ENCODE data around the gene ANP32E. TPM values are rescaled to one million over a fixed set of nuclear protein-coding genes. Genes with fewer than 3 reads are reported as not detected.
"Not testable (repeated sequence)": the region's sequence is repeated elsewhere in the genome, so short reads cannot be mapped to it uniquely, and the experiment has no call there.

The ANP32E gene
- polyA plus RNA-seq, 1 of the 3 experiments (the other 2 are of a cell fraction), result 8.2 TPM

DNA sequence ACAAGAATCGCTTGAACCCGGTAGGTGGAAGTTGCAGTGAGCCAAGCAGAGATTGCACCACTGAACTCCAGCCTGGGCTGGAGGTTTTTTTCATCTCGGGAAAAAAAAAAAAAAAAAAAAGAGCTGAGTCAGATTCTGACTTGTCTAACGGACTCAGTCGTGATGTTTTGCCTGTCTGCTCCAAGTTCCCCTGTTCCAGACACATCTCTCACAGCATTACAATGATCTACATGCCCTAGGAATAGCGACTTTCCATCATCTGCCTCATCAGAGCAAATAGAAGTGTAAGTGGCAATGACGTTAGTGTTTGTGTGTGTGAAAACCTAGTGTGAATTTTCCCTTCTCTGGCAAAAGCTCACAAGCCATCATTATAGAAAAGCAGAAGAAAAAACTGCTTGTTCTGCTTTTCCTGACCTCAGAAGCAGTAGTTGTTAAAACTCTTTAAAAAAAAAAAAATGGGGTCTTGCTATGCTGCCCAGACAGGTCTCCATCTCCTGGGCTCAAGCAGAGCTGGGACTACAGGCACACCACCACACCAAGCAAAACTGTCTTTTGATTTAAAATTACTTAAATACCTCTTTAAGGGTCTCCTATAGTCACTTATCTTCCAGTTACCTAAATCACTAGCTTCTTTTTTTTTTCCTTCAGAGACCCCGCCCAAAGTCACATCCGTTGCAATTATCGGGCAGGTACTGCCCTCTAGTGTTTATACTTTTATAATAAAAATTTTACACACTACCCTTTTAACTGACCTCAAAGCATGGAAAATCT, 48.9 kb downstream of the ANP32E start:
- Histone ChIP-seq H3F3A (replicated peaks; ENCODE audit: insufficient read depth) (peaks cover 10% of the 10 kb centered on the region), H3K27me3 (ENCODE audit: insufficient read depth) (no peaks in the 10 kb centered on the region), H4K20me1 (ENCODE audit: insufficient read depth) (no peaks in the 10 kb centered on the region), H3K4me1 (ENCODE audit: control insufficient read depth in 1 of 2, insufficient read depth in 2 of 2, low read depth in 1 of 2, low read length in 1 of 2) (peaks cover 0 to 2% of the 10 kb centered on the region in 2 experiments; a peak in 1 of 4 replicates), H3K9me3 (no peaks in the 10 kb centered on the region), H3K4me2 (0 out of 2 replicates have a peak overlapping the region, but pooled peaks have one; percentile 2), H3K36me3 (replicated peaks in 1 of 2; ENCODE audit: control insufficient read depth in 1 of 2, insufficient read depth in 2 of 2, low read length in 1 of 2) (no peaks in the 10 kb centered on the region), H3K79me2 (ENCODE audit: insufficient read depth) (no peaks in the 10 kb centered on the region), H3K27ac (ENCODE audit: low read depth in 2 of 2, low read length in 1 of 2) (peak overlapping the region in 1 of 2 experiments; percentile 42; a peak in 2 of 4 replicates), H3K9me2 (no peaks in the 10 kb centered on the region), H3K9ac (no peak overlapping the region; the same call in 1 of the 2 replicates), H2AFZ (ENCODE audit: low read depth) (peak overlapping the region; percentile 83), H3K4me3 (ENCODE audit: low read depth in 2 of 2, low read length in 1 of 2) (no peak overlapping the region)
- 27% methylated on average over 10 of the region's 10 CpGs for WGBS (ENCODE audit: low lambda C conversion rate)
- peak; percentile 66 for DNase-seq
- ChIA-PET CTCF (interaction anchor here (0.6 to 3.0 kb wide), 54 partner anchors 9 to 1542 kb away, joined by 3 to 63 read pairs (median 4); partner anchors contain the start of genes ANP32E, BOLA1, PLEKHO1 and VPS45), POLR2A (interaction anchor here (0.7 to 2.0 kb wide), 3 partner anchors 17 to 300 kb away, joined by 4 to 12 read pairs (median 4); a partner anchor contains a TSS)
- TF ChIP-seq YY1 (IDR thresholded peaks at IDR 0.05; ENCODE audit: low read depth) (no peak), RAD21 (IDR thresholded peaks at IDR 0.05; ENCODE audit: low read length) (peak; percentile 76), SMC3 (IDR thresholded peaks at IDR 0.05; ENCODE audit: low read depth, low read length) (peak; percentile 21), ELF1 (IDR thresholded peaks at IDR 0.05) (no peak), MEF2A (IDR thresholded peaks at IDR 0.05; ENCODE audit: borderline replicate concordance, low read depth) (no peak)
- TF ChIP-seq, protein P1, sequence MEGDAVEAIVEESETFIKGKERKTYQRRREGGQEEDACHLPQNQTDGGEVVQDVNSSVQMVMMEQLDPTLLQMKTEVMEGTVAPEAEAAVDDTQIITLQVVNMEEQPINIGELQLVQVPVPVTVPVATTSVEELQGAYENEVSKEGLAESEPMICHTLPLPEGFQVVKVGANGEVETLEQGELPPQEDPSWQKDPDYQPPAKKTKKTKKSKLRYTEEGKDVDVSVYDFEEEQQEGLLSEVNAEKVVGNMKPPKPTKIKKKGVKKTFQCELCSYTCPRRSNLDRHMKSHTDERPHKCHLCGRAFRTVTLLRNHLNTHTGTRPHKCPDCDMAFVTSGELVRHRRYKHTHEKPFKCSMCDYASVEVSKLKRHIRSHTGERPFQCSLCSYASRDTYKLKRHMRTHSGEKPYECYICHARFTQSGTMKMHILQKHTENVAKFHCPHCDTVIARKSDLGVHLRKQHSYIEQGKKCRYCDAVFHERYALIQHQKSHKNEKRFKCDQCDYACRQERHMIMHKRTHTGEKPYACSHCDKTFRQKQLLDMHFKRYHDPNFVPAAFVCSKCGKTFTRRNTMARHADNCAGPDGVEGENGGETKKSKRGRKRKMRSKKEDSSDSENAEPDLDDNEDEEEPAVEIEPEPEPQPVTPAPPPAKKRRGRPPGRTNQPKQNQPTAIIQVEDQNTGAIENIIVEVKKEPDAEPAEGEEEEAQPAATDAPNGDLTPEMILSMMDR (IDR thresholded peaks at IDR 0.05), result peak; percentile 76
- TF ChIP-seq, protein P2, sequence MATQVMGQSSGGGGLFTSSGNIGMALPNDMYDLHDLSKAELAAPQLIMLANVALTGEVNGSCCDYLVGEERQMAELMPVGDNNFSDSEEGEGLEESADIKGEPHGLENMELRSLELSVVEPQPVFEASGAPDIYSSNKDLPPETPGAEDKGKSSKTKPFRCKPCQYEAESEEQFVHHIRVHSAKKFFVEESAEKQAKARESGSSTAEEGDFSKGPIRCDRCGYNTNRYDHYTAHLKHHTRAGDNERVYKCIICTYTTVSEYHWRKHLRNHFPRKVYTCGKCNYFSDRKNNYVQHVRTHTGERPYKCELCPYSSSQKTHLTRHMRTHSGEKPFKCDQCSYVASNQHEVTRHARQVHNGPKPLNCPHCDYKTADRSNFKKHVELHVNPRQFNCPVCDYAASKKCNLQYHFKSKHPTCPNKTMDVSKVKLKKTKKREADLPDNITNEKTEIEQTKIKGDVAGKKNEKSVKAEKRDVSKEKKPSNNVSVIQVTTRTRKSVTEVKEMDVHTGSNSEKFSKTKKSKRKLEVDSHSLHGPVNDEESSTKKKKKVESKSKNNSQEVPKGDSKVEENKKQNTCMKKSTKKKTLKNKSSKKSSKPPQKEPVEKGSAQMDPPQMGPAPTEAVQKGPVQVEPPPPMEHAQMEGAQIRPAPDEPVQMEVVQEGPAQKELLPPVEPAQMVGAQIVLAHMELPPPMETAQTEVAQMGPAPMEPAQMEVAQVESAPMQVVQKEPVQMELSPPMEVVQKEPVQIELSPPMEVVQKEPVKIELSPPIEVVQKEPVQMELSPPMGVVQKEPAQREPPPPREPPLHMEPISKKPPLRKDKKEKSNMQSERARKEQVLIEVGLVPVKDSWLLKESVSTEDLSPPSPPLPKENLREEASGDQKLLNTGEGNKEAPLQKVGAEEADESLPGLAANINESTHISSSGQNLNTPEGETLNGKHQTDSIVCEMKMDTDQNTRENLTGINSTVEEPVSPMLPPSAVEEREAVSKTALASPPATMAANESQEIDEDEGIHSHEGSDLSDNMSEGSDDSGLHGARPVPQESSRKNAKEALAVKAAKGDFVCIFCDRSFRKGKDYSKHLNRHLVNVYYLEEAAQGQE (IDR thresholded peaks at IDR 0.05; ENCODE audit: low read depth, low read length), result no peak

DNA sequence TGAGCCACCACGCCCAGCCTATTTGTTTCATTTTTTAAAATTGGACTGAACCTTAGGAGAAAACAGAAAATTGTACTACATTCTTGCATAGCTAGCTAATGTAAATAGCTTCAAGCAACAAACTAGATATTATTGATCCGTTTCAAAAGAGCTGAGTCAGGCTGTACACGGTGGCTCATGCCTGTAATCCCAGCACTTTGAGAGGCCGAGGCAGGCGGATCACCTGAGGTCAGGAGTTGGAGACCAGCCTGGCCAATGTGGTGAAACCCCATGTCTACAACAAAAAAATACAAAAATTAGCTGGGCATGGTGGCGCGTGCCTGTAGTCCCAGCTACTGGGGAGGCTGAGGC, 49.5 kb downstream of the ANP32E start:
- not testable (repeated sequence) for H3K79me2 ChIP-seq (ENCODE audit: insufficient read depth); H3K27me3 ChIP-seq (ENCODE audit: insufficient read depth); H3K27ac ChIP-seq (ENCODE audit: low read depth in 2 of 2, low read length in 1 of 2); H3K9me2 ChIP-seq; H3K9me3 ChIP-seq; H3K9ac ChIP-seq; H4K20me1 ChIP-seq (ENCODE audit: insufficient read depth); DNase-seq; H3K4me1 ChIP-seq (ENCODE audit: control insufficient read depth in 1 of 2, insufficient read depth in 2 of 2, low read depth in 1 of 2, low read length in 1 of 2); H3K4me3 ChIP-seq (ENCODE audit: low read depth in 2 of 2, low read length in 1 of 2); H3F3A ChIP-seq (replicated peaks; ENCODE audit: insufficient read depth); H3K36me3 ChIP-seq (replicated peaks in 1 of 2; ENCODE audit: control insufficient read depth in 1 of 2, insufficient read depth in 2 of 2, low read length in 1 of 2)
- WGBS (ENCODE audit: low lambda C conversion rate), result 89% methylated on average over 7 of the region's 7 CpGs
- CTCF ChIA-PET, result interaction anchor here (0.7 to 3.0 kb wide), 24 partner anchors 9 to 244 kb away, joined by 3 to 63 read pairs (median 8); partner anchors contain the start of genes ANP32E and VPS45
- H3K4me2 ChIP-seq, result 0 out of 2 replicates have a peak overlapping the region, but pooled peaks have one; percentile 2
- peak overlapping the region; percentile 83 for H2AFZ ChIP-seq (ENCODE audit: low read depth)
- POLR2A ChIA-PET, result interaction anchor here (1.1 to 2.0 kb wide), 2 partner anchors 17 to 299 kb away, joined by 4 to 12 read pairs; a partner anchor contains a TSS

All from SK-N-SH (cell line).